GM12874 (cell line): ENCODE results near the gene EIF2S3.

ENCODE experiments used
- CTCF ChIP-seq: IDR thresholded peaks from 2 replicates; pipeline ENCODE4 v1.5.1; 2011; ENCODE audit warnings: low read depth, mild to moderate bottlenecking, control low read depth, low read length, moderate library complexity; ENCODE audit not compliant: insufficient read depth

EIF2S3 gene

GRCh38 chrX:24054182-24055042 is at the start of gene EIF2S3:
EIF2S3 (plus strand) TSS chrX:24054956; CDS start chrX:24054969, 13 bp downstream.
- peak; percentile 72 for TF ChIP-seq CTCF

- no peak for TF ChIP-seq CTCF
Measured at GRCh38 chrX:24005028-24005427, 49.7 kb upstream of the EIF2S3 start.

GRCh38 chrX:24005867-24006266 is 48.9 kb upstream of the EIF2S3 start:
- no peak for TF ChIP-seq CTCF

- TF ChIP-seq CTCF, result no peak
Measured at GRCh38 chrX:24012266-24012665, 42.5 kb upstream of the EIF2S3 start.

GRCh38 chrX:24014388-24015018 is 40.3 kb upstream of the EIF2S3 start:
- TF ChIP-seq CTCF, result no peak

GRCh38 chrX:24017674-24018073 is 37.1 kb upstream of the EIF2S3 start:
- no peak for TF ChIP-seq CTCF

GRCh38 chrX:24018809-24019208 is 35.9 kb upstream of the EIF2S3 start:
- TF ChIP-seq CTCF, result no peak
